K562 (cell line): ENCODE data around the gene SRGAP3. TPM values are rescaled to one million over a fixed set of nuclear protein-coding genes. Genes with fewer than 3 reads are reported as not detected.

Experiments used
- ATAC-seq: fragments of 200-7000 bp; cut with Tn5 transposase; 3 replicates; pipeline ENCODE4 v1.9.1; 2020; ENCODE audit warnings: moderate library complexity
- BruUV-seq: library from RNA; stranded (reverse); fragments of 400-500 nt; replicated peaks from 2 replicates; lab custom pipeline; 2021; lab: Mats Ljungman, UMichigan
- CTCF ChIA-PET: fragments of 300-600 bp; formaldehyde crosslinking; extraction: SDS; loops from one replicate; lab custom pipeline; 2021; ENCODE audit warnings: low intra/inter-chr PET ratio; lab: Yijun Ruan, JAX
- POLR2A ChIA-PET: fragments of 300-600, 350-650 bp; sonication (Branson Sonifier 250); formaldehyde crosslinking; extraction: SDS; loops from one replicate; lab custom pipeline; 2021; ENCODE audit warnings: antibody characterized with exemption, inconsistent platforms; lab: Yijun Ruan, JAX
- DNase-seq, 4 experiments: peaks; one replicate each; pipeline versions ENCODE4 v3.0.0 to v3.0.0-alpha.2; 2011 to 2018; ENCODE audit warnings: low spot score in 3 of 4, mixed read lengths in 3 of 4; ENCODE audit errors: extremely low read depth in 1 of 4
- FAIRE-seq: peaks from 2 replicates; lab custom pipeline; 2011; peaks lifted over from hg19 to GRCh38; lab: Jason Lieb, UNC
- H2AFZ ChIP-seq: 2 replicates; pipeline ENCODE4 v1.6.0; 2011; ENCODE audit warnings: low read depth, low read length, control low read depth, inconsistent platforms
- H3K27ac ChIP-seq: fragments of 200-600 bp; 3 replicates; pipeline ENCODE4 v1.8.0; 2011; ENCODE audit warnings: low read depth, mild to moderate bottlenecking, control low read depth, inconsistent platforms, low read length, moderate library complexity, mixed read lengths; ENCODE audit errors: extremely low read depth
- H3K27me3 ChIP-seq, 2 experiments: fragments of 300-600 bp in 1 of 2; 2 replicates in 1 of 2; 3 replicates in 1 of 2; pipeline versions ENCODE4 v1.6.0 to v1.8.0; 2011; ENCODE audit warnings: inconsistent platforms in 2 of 2, low read length in 2 of 2, mild to moderate bottlenecking in 1 of 2, mixed read lengths in 1 of 2, moderate library complexity in 1 of 2; ENCODE audit not compliant: control insufficient read depth in 2 of 2, insufficient read depth in 2 of 2
- H3K36me3 ChIP-seq: fragments of 300-600 bp; 3 replicates; pipeline ENCODE4 v1.8.0; 2011; ENCODE audit warnings: mild to moderate bottlenecking, low read length, inconsistent platforms; ENCODE audit not compliant: control insufficient read depth, insufficient read depth
- H3K4me1 ChIP-seq, 2 experiments: fragments of 200-600 bp in 1 of 2; replicated peaks in 1 of 2; 2 replicates in 1 of 2; 3 replicates in 1 of 2; pipeline versions ENCODE4 v1.5.1 to v1.8.0; 2011; ENCODE audit warnings: inconsistent platforms in 2 of 2, low read length in 2 of 2, mild to moderate bottlenecking in 1 of 2, mixed read lengths in 1 of 2, moderate library complexity in 1 of 2; ENCODE audit not compliant: control insufficient read depth in 2 of 2, insufficient read depth in 2 of 2
- H3K4me2 ChIP-seq: 2 replicates; pipeline ENCODE4 v1.6.1; 2011; ENCODE audit warnings: low read length, control low read depth, inconsistent platforms, mixed read lengths; ENCODE audit not compliant: insufficient read depth
- H3K4me3 ChIP-seq: fragments of 200-600 bp; sonication (generic), shearing (Covaris generic); 2 replicates; pipeline ENCODE4 v1.5.1; 2016; ENCODE audit warnings: control low read depth, inconsistent platforms
- H3K79me2 ChIP-seq: fragments of 200-600 bp; 3 replicates; pipeline ENCODE4 v1.8.0; 2011; ENCODE audit warnings: low read length, inconsistent platforms; ENCODE audit not compliant: control insufficient read depth, insufficient read depth
- H3K9ac ChIP-seq, 2 experiments: 2 replicates each; pipeline versions ENCODE4 v1.6.0 to v1.6.1; 2011; ENCODE audit warnings: low read depth in 2 of 2, low read length in 2 of 2, control low read depth in 1 of 2, inconsistent platforms in 1 of 2, mild to moderate bottlenecking in 1 of 2, mixed read lengths in 1 of 2; ENCODE audit not compliant: insufficient read depth in 1 of 2
- H3K9me1 ChIP-seq: one replicate; pipeline ENCODE4 v1.6.0; 2011; ENCODE audit warnings: inconsistent platforms, mild to moderate bottlenecking, low read length, moderate library complexity; ENCODE audit not compliant: control insufficient read depth, insufficient read depth
- H3K9me3 ChIP-seq: replicated peaks from 2 replicates; pipeline ENCODE4 v1.5.1; 2011; ENCODE audit warnings: low read depth, low read length, inconsistent platforms; ENCODE audit not compliant: control insufficient read depth, insufficient read depth
- H4K20me1 ChIP-seq: replicated peaks from 2 replicates; pipeline ENCODE4 v1.6.1; 2011; ENCODE audit warnings: low read length, inconsistent platforms, mixed read lengths; ENCODE audit not compliant: control insufficient read depth, insufficient read depth
- BRF1 ChIP-seq: IDR thresholded peaks from 3 replicates; pipeline ENCODE4 v1.6.1; 2011; ENCODE audit warnings: borderline replicate concordance, mild to moderate bottlenecking; ENCODE audit not compliant: insufficient read length; ENCODE audit errors: extremely low read depth
- C11orf30 ChIP-seq: fragments of 450-650 bp; IDR thresholded peaks from 2 replicates; pipeline ENCODE4 v1.6.1; 2016; ENCODE audit warnings: low read depth, mild to moderate bottlenecking
- HNRNPL ChIP-seq: fragments of 200-400 bp; formaldehyde crosslinking; IDR thresholded peaks from 2 replicates; pipeline ENCODE4 v1.6.1; 2017; ENCODE audit warnings: low read depth, mild to moderate bottlenecking, low read length
- PHB2 ChIP-seq: fragments of 450-650 bp; IDR thresholded peaks from 2 replicates; pipeline ENCODE4 v1.6.1; 2017; ENCODE audit warnings: low read depth
- ZNF197 ChIP-seq: fragments of 200-800 bp; sonication (Bioruptor generic); IDR thresholded peaks from 2 replicates; pipeline ENCODE4 v1.6.1; 2016; ENCODE audit warnings: low read depth, missing genetic modification characterization, missing compliant biosample characterization
- ZNF274 ChIP-seq: IDR thresholded peaks from 2 replicates; pipeline ENCODE4 v1.6.1; 2011; ENCODE audit warnings: low read depth, mild to moderate bottlenecking, low read length, moderate library complexity, borderline replicate concordance
- ZNF699 ChIP-seq: fragments of 250-450 bp; sonication (Bioruptor Pico); IDR thresholded peaks from 2 replicates; pipeline ENCODE4 v1.8.0; 2021; ENCODE audit warnings: mild to moderate bottlenecking, moderate library complexity; ENCODE audit not compliant: insufficient replicate concordance
- WGBS: fragments of 100-300 bp; shearing (Covaris generic); methylation state at CpG from one replicate; pipeline ENCODE4 v1.1.6; 2016; ENCODE audit warnings: low coverage, mixed read lengths; ENCODE audit not compliant: insufficient coverage; ENCODE audit errors: missing lambda C conversion rate; 5-methylcytosine and 5-hydroxymethylcytosine counted together
- in situ Hi-C: fragments of 300-500 bp; cut with MboI; formaldehyde crosslinking; loops from 4 replicates; pipeline ENCODE4 v1.15.0; 2018; ENCODE audit warnings: inconsistent platforms, mixed read lengths
- intact Hi-C: fragments of 100-400 bp; cut with micrococcal nuclease; formaldehyde crosslinking; loops from 2 replicates; pipeline ENCODE4 v1.14.2; 2022
- polyA plus RNA-seq, 8 experiments: library from polyadenylated mRNA; depleted of rRNA in 4 of 8; stranded (reverse) in 5 of 8; unstranded in 3 of 8; fragments of >200 nt; fragmentation: Nextera tagmentation in 2 of 8; fragmentation: Illumina TruSeq in 1 of 8; extraction: Ambion mirVana in 2 of 8; extraction: Trizol in 1 of 8; gene quantifications; 2 replicates each; pipeline versions ENCODE4 v1.2.1 to v1.2.3, GENCODE V29; 2011 to 2014; ENCODE audit warnings: inconsistent platforms in 1 of 8, missing spikeins in 1 of 8
- total RNA-seq, 7 experiments: library from RNA; depleted of rRNA in 6 of 7; stranded (reverse); fragments of >200 nt in 6 of 7; fragmentation: Illumina TruSeq in 2 of 7; extraction: Trizol in 2 of 7; gene quantifications; 2 replicates each; pipeline versions ENCODE4 v1.2.1 to v1.2.3, GENCODE V29; 2011 to 2021; ENCODE audit warnings: low replicate concordance in 1 of 7
- TF ChIP-seq, protein P1 (sequence below): fragments of 200-800 bp; sonication (Bioruptor generic); IDR thresholded peaks from 2 replicates; pipeline ENCODE4 v1.6.1; 2016; ENCODE audit warnings: missing genetic modification characterization, missing compliant biosample characterization
- TF ChIP-seq, protein P2 (sequence below): IDR thresholded peaks from 3 replicates; pipeline ENCODE4 v1.6.1; 2011; ENCODE audit warnings: borderline replicate concordance, mild to moderate bottlenecking; ENCODE audit not compliant: insufficient read length, insufficient read depth
- TF ChIP-seq, protein P3 (sequence below): fragments of 200-800 bp; sonication (Bioruptor generic); IDR thresholded peaks from 2 replicates; pipeline ENCODE4 v1.6.1; 2017; ENCODE audit warnings: missing genetic modification characterization, missing compliant biosample characterization

Gene SRGAP3
- total and polyA plus RNA-seq, 9 of the 15 experiments (the other 6 are each of a cell fraction or from before 2014, with no cell fraction given), result 0.11 to 0.85 (median 0.35) TPM; not detected in 2

DNA sequence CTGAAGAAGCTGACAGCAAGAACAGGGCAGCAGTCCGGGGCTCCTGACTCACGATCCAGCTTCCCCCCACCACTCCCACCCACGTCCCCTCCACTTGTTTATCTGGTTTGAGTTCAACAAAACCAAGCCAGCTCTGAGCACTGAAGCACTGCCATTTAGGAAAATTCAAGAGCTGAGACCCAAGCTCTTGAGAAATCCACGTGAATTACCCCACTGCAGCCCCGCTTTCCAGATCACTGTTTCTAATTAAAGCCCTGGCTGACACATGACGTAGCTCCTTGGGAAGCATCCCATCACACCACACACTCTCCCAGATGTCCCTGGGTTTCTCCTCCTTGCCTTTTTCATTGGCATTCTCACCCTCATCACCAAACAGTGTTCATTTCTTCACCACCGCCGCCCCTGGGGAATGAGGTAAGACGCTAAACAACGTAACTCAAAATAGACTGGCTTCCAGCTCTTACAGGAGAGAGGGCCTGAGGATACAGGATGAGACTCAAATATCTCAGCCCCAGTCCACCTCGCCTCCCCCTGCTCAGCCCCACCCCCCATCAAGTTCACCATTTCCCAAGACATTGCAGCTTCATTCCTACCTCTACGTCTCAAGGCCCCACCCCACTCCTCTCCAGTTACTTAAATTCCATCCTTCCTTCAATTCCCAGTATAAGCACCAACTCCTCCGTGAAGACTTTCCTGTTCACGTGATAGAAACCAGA lies 95.4 kb downstream of the SRGAP3 start:
- no peak overlapping the region for H3K27ac ChIP-seq
- in situ Hi-C loops, result no loop called here
- BruUV-seq, result no TSS peak
- intact Hi-C loops, result no loop called here
- H3K4me3 ChIP-seq, result no peak overlapping the region
- WGBS, result 1% methylated on average over 14 of the region's 14 CpGs
- no peaks in the 10 kb centered on the region for H3K36me3 ChIP-seq
- no peaks in the 10 kb centered on the region for H3K9me3 ChIP-seq
- ATAC-seq (no peak), DNase-seq (no peak), FAIRE-seq (no peak)
- ChIA-PET CTCF (no interaction called here), POLR2A (interaction anchor here (0.7 kb wide), 1 partner anchor 128 kb away, joined by 3 read pairs; no protein-coding TSS in a partner anchor)
- H4K20me1 ChIP-seq, result no peaks in the 10 kb centered on the region
- H3K4me1 ChIP-seq, result no peaks in the 10 kb centered on the region; a peak in 1 of 5 replicates
- H3K27me3 ChIP-seq, result peaks cover 15 to 59% of the 10 kb centered on the region in 2 experiments
- no peak overlapping the region for H2AFZ ChIP-seq
- no peaks in the 10 kb centered on the region for H3K9me1 ChIP-seq
- no peak overlapping the region for H3K4me2 ChIP-seq
- no peaks in the 10 kb centered on the region for H3K79me2 ChIP-seq
- no peak overlapping the region for H3K9ac ChIP-seq
- TF ChIP-seq BRF1 (no peak), ZNF274 (no peak), PHB2 (no peak), ZNF197 (CRISPR knock-in tag) (no peak), HNRNPL (no peak), ZNF699 (no peak), C11orf30 (no peak)
- TF ChIP-seq, protein P1, sequence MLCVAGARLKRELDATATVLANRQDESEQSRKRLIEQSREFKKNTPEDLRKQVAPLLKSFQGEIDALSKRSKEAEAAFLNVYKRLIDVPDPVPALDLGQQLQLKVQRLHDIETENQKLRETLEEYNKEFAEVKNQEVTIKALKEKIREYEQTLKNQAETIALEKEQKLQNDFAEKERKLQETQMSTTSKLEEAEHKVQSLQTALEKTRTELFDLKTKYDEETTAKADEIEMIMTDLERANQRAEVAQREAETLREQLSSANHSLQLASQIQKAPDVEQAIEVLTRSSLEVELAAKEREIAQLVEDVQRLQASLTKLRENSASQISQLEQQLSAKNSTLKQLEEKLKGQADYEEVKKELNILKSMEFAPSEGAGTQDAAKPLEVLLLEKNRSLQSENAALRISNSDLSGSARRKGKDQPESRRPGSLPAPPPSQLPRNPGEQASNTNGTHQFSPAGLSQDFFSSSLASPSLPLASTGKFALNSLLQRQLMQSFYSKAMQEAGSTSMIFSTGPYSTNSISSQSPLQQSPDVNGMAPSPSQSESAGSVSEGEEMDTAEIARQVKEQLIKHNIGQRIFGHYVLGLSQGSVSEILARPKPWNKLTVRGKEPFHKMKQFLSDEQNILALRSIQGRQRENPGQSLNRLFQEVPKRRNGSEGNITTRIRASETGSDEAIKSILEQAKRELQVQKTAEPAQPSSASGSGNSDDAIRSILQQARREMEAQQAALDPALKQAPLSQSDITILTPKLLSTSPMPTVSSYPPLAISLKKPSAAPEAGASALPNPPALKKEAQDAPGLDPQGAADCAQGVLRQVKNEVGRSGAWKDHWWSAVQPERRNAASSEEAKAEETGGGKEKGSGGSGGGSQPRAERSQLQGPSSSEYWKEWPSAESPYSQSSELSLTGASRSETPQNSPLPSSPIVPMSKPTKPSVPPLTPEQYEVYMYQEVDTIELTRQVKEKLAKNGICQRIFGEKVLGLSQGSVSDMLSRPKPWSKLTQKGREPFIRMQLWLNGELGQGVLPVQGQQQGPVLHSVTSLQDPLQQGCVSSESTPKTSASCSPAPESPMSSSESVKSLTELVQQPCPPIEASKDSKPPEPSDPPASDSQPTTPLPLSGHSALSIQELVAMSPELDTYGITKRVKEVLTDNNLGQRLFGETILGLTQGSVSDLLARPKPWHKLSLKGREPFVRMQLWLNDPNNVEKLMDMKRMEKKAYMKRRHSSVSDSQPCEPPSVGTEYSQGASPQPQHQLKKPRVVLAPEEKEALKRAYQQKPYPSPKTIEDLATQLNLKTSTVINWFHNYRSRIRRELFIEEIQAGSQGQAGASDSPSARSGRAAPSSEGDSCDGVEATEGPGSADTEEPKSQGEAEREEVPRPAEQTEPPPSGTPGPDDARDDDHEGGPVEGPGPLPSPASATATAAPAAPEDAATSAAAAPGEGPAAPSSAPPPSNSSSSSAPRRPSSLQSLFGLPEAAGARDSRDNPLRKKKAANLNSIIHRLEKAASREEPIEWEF, result no peak
- TF ChIP-seq, protein P2, sequence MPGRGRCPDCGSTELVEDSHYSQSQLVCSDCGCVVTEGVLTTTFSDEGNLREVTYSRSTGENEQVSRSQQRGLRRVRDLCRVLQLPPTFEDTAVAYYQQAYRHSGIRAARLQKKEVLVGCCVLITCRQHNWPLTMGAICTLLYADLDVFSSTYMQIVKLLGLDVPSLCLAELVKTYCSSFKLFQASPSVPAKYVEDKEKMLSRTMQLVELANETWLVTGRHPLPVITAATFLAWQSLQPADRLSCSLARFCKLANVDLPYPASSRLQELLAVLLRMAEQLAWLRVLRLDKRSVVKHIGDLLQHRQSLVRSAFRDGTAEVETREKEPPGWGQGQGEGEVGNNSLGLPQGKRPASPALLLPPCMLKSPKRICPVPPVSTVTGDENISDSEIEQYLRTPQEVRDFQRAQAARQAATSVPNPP, result no peak
- TF ChIP-seq, protein P3, sequence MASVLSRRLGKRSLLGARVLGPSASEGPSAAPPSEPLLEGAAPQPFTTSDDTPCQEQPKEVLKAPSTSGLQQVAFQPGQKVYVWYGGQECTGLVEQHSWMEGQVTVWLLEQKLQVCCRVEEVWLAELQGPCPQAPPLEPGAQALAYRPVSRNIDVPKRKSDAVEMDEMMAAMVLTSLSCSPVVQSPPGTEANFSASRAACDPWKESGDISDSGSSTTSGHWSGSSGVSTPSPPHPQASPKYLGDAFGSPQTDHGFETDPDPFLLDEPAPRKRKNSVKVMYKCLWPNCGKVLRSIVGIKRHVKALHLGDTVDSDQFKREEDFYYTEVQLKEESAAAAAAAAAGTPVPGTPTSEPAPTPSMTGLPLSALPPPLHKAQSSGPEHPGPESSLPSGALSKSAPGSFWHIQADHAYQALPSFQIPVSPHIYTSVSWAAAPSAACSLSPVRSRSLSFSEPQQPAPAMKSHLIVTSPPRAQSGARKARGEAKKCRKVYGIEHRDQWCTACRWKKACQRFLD (CRISPR knock-in tag), result no peak
